ENCODE results near the gene ACO2. TPM values are rescaled to one million over a fixed set of nuclear protein-coding genes. Genes with fewer than 3 reads are reported as not detected.

ACO2 gene
- total RNA-seq, 1 experiment from 2014 or later: 66.6 TPM

GRCh38 chr22:41504816-41505215 is 35.9 kb downstream of the ACO2 start:
- Histone ChIP-seq H3K18ac (ENCODE audit: insufficient read length, low read depth, low read length) (no peak overlapping the region), H3K14ac (ENCODE audit: insufficient read depth, low read length) (no peak overlapping the region), H3K56ac (ENCODE audit: insufficient read length, low read depth, low read length) (no peak overlapping the region), H3K79me2 (ENCODE audit: insufficient read depth, low read length) (no peaks in the 10 kb centered on the region), H3K23ac (ENCODE audit: insufficient read length, low read depth, low read length) (no peak overlapping the region), H4K8ac (replicated peaks; ENCODE audit: insufficient read length, low read depth, low read length) (no peak overlapping the region), H3K4me1 (ENCODE audit: insufficient read depth, low read length) (no peaks in the 10 kb centered on the region), H3K27me3 (ENCODE audit: insufficient read depth, low read length) (no peaks in the 10 kb centered on the region), H3K4me2 (ENCODE audit: insufficient read depth, insufficient read length, low read length) (no peak overlapping the region), H4K5ac (ENCODE audit: insufficient read length, low read depth, low read length) (no peak overlapping the region), H2BK120ac (ENCODE audit: low read depth, low read length, poor library complexity, severe bottlenecking) (no peak overlapping the region), H3T11ph (ENCODE audit: low read length) (no peak overlapping the region), H3K79me1 (ENCODE audit: insufficient read depth, low read depth, low read length, poor library complexity, severe bottlenecking) (no peaks in the 10 kb centered on the region), H4K91ac (ENCODE audit: insufficient read length, low read depth, low read length) (no peak overlapping the region), H3K9me3 (ENCODE audit: control insufficient read depth, low read depth, low read length) (no peaks in the 10 kb centered on the region), H2BK20ac (ENCODE audit: low read depth, low read length, poor library complexity, severe bottlenecking) (no peak overlapping the region), H3K27ac (ENCODE audit: insufficient read length, low read depth, low read length) (no peak overlapping the region), H2BK5ac (ENCODE audit: insufficient read length, low read length) (no peak overlapping the region), H2BK12ac (ENCODE audit: insufficient read length, low read depth, low read length) (no peak overlapping the region), H3K23me2 (ENCODE audit: insufficient read length, low read depth, low read length, poor library complexity, severe bottlenecking) (no peaks in the 10 kb centered on the region), H2AK5ac (ENCODE audit: insufficient read length, low read length) (no peak overlapping the region), H2BK15ac (ENCODE audit: low read depth, low read length) (no peak overlapping the region), H3K4ac (ENCODE audit: low read depth, low read length) (no peak overlapping the region), H2AFZ (ENCODE audit: low read length) (no peak overlapping the region), H3K9ac (ENCODE audit: extremely low read depth, insufficient read length, low read length) (no peak overlapping the region), H4K20me1 (ENCODE audit: control insufficient read depth, insufficient read depth, insufficient read length) (no peaks in the 10 kb centered on the region)
- TF ChIP-seq CTCF (conservative IDR thresholded peaks at IDR 0.05): no peak
- Mint-ChIP-seq H3K9me3 (no peaks in the 10 kb centered on the region), H3K27me3 (ENCODE audit: low read depth) (no peaks in the 10 kb centered on the region), H3K36me3 (ENCODE audit: insufficient read depth in 1 of 3, low read depth in 3 of 3) (peaks cover 17 to 48% (median 33%) of the 10 kb centered on the region in 3 experiments; a peak in 6 of 7 replicates), H3K4me1 (0 out of 4 replicates have a peak, but pooled peaks cover 0 to 3% of the 10 kb centered on the region in 2 experiments), H3K4me3 (no peak overlapping the region), H3K27ac (peak overlapping the region in 2 of 3 experiments; percentile 70 to 74; a peak in 4 of 7 replicates)
- WGBS (ENCODE audit: extremely low coverage, insufficient read length, low lambda C conversion rate): no CpG with 5 or more reads among the region's 4 CpGs
- no peak for DNase-seq

Measured in H9 (cell line).